ENCODE measurements around the gene MRPL19. TPM values are rescaled to one million over a fixed set of nuclear protein-coding genes. Genes with fewer than 3 reads are reported as not detected.

MRPL19 gene
- total and polyA plus RNA-seq, 9 donors: 11.9 to 46.8 (median 32.5) TPM

DNA sequence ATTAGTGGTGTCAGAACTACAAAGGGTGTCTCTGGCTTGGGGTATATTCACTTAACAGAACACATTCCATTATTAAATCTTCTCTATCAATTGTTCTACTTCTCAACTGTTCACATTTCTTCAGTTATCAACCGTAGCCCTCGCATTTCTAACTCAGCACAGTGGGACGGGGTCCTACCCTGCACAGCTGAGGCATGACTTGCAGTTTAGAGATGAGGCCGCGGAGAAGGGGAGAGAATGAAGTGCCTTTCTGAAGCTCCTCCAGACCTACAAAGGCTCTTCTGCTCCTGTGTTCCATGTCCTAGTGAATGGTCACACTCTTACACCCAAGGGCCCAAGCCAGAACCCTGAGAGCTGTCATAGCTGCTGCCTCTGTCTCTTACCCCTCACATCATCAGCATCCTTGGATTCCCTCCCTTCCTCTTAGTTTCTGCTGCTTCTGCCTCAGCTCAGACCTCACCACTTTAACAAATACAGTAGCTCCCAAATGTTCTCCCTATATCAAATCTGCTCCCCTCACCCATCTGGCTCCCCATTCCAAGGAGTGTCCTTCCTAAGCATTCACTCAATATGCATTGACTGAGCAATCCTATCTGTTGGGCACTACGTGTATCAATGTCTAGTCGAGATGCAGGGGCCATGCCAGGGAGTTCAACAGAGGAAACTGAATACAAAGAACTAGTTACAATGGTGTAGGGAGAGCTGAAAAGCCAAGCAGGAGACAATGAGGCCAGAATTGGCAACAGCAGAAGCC lies 34.3 kb upstream of the MRPL19 start:
- WGBS, 3 donors: 84 to 91% (median 87%) methylated on average over 7 of the region's 7 CpGs
- intact Hi-C loops (cut with DNase I): no loop called here
- no peaks in the 10 kb centered on the region for H3K27me3 ChIP-seq

DNA sequence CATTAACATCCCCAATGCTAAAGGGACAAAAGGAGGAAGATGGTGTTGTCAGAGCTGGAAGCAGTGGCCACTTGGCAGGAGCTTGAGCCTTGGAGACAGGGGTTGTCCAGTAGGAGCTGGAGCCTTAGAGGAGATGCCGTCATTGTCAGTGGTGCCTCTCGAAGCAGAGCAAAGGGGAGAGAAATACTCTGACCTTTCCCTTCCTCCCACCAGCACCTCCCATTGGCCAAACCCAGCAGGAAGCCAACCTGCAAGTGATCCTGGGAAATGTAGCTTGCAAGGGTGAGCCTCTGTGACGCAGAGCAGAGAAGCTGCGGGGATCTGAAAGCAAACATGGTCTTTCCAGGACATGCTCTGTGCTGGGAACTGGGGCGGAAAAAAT lies 33.7 kb upstream of the MRPL19 start:
- intact Hi-C loops (cut with DNase I): no loop called here
- no peaks in the 10 kb centered on the region for H3K9me3 ChIP-seq
- TF ChIP-seq, protein P1, sequence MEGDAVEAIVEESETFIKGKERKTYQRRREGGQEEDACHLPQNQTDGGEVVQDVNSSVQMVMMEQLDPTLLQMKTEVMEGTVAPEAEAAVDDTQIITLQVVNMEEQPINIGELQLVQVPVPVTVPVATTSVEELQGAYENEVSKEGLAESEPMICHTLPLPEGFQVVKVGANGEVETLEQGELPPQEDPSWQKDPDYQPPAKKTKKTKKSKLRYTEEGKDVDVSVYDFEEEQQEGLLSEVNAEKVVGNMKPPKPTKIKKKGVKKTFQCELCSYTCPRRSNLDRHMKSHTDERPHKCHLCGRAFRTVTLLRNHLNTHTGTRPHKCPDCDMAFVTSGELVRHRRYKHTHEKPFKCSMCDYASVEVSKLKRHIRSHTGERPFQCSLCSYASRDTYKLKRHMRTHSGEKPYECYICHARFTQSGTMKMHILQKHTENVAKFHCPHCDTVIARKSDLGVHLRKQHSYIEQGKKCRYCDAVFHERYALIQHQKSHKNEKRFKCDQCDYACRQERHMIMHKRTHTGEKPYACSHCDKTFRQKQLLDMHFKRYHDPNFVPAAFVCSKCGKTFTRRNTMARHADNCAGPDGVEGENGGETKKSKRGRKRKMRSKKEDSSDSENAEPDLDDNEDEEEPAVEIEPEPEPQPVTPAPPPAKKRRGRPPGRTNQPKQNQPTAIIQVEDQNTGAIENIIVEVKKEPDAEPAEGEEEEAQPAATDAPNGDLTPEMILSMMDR (IDR thresholded peaks at IDR 0.05): no peak
- TF ChIP-seq POLR2A (IDR thresholded peaks at IDR 0.05): no peak
- no peak for TF ChIP-seq EP300 (IDR thresholded peaks at IDR 0.05)
- H3K36me3 ChIP-seq: no peaks in the 10 kb centered on the region
- no peaks in the 10 kb centered on the region for H3K27me3 ChIP-seq
- H3K4me1 ChIP-seq (ENCODE audit: insufficient read depth): no peaks in the 10 kb centered on the region
- H3K4me3 ChIP-seq: no peak overlapping the region
- WGBS, 3 donors: 81 to 87% (median 83%) methylated on average over 5 of the region's 5 CpGs
- H3K27ac ChIP-seq: no peak overlapping the region
- DNase-seq: no peak

More for the DNA sequence above, 34.3 kb upstream of the MRPL19 start:
- no peaks in the 10 kb centered on the region for H3K4me1 ChIP-seq (ENCODE audit: insufficient read depth)
- H3K9me3 ChIP-seq: no peaks in the 10 kb centered on the region
- no peak overlapping the region for H3K4me3 ChIP-seq
- TF ChIP-seq EP300 (IDR thresholded peaks at IDR 0.05) (no peak), POLR2A (IDR thresholded peaks at IDR 0.05) (no peak)
- TF ChIP-seq, protein P1 (IDR thresholded peaks at IDR 0.05): no peak
- no peak overlapping the region for H3K27ac ChIP-seq
- H3K36me3 ChIP-seq: no peaks in the 10 kb centered on the region
- no peak for DNase-seq

DNA sequence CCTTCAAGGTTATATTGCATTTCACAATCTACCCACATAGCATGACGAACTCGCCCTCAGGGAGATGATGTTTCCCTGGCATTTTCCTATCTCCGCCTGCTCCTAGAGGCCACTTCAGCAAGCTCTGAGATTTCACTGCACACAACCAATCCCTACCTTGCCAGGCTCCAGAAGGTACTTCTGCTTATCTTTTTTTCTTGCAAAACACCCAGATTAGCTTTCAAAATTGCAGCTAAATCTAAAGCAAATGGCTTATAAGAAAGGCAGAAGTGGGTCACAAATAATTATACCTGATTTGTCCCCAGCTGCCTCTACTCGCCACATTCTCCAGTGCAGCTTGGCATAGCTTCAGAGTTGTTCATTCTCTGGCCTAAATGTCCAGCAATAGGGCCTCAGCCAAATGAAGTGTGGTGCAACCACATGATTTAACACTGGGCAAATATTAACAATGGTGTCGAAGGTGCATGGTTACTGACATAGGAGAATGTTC lies 32.4 kb upstream of the MRPL19 start:
- H3K27me3 ChIP-seq: no peaks in the 10 kb centered on the region
- no peaks in the 10 kb centered on the region for H3K36me3 ChIP-seq
- TF ChIP-seq POLR2A (IDR thresholded peaks at IDR 0.05): no peak
- no peak for TF ChIP-seq EP300 (IDR thresholded peaks at IDR 0.05)
- TF ChIP-seq, protein P1 (IDR thresholded peaks at IDR 0.05): no peak
- H3K27ac ChIP-seq: no peak overlapping the region
- DNase-seq: no peak
- H3K4me3 ChIP-seq: no peak overlapping the region
- no peaks in the 10 kb centered on the region for H3K9me3 ChIP-seq
- 79 to 85% (median 82%) methylated on average over 5 of the region's 5 CpGs for WGBS, 3 donors
- intact Hi-C loops (cut with DNase I): no loop called here
- H3K4me1 ChIP-seq (ENCODE audit: insufficient read depth): no peaks in the 10 kb centered on the region

DNA sequence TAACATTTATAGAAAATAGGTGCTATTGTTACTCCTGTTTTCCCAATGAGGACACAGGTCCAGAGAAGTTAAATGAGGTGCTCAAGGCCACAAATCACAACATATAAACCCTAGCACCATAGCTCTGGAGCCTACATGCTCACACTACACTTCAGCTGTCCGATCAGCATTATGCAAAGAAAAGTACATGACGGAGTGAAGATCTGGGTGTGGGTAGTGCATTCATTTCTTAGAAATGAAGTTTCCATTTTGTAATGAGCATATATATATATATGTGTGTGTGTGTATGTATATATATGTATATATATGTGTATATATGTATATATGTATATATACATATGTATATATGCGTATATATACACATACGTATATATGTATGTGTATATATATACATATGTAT lies 30.2 kb upstream of the MRPL19 start:
- no peak overlapping the region for H3K27ac ChIP-seq
- no peaks in the 10 kb centered on the region for H3K9me3 ChIP-seq
- no peaks in the 10 kb centered on the region for H3K36me3 ChIP-seq
- H3K4me3 ChIP-seq: no peak overlapping the region
- WGBS, 3 donors: 92 to 95% (median 95%) methylated on average over 4 of the region's 4 CpGs
- no peak for DNase-seq
- TF ChIP-seq, protein P1 (IDR thresholded peaks at IDR 0.05): no peak
- TF ChIP-seq POLR2A (IDR thresholded peaks at IDR 0.05) (no peak), EP300 (IDR thresholded peaks at IDR 0.05) (no peak)
- no peaks in the 10 kb centered on the region for H3K4me1 ChIP-seq (ENCODE audit: insufficient read depth)
- H3K27me3 ChIP-seq: no peaks in the 10 kb centered on the region
- intact Hi-C loops (cut with DNase I): no loop called here

Measured in ovary (tissue), 9 donors.